ENCODE measurements around the gene RNF5. TPM values are rescaled to one million over a fixed set of nuclear protein-coding genes. Genes with fewer than 3 reads are reported as not detected.

The RNF5 gene
- total and polyA plus RNA-seq, 10 of the 15 experiments (the other 5 are each of a cell fraction or from before 2014, with no cell fraction given) = 31.4 to 114 (median 62.8) TPM

- TF ChIP-seq ZNF592 (IDR thresholded peaks at IDR 0.05) (no peak), RAD21 (IDR thresholded peaks at IDR 0.05; ENCODE audit: insufficient read depth, low read depth, low read length) (no peak), POU2F2 (IDR thresholded peaks at IDR 0.05; ENCODE audit: borderline replicate concordance, low read depth, low read length) (peak; percentile 58; the same call in 1 of the 3 replicates), CEBPZ (IDR thresholded peaks at IDR 0.05; ENCODE audit: low read depth, low read length) (no peak), IRF5 (IDR thresholded peaks at IDR 0.05; ENCODE audit: borderline replicate concordance) (no peak), NKRF (conservative IDR thresholded peaks at IDR 0.05) (0 out of 2 replicates have a peak, but pooled peaks have one; percentile 63), ATF3 (IDR thresholded peaks at IDR 0.05; ENCODE audit: borderline replicate concordance, extremely low read depth, low read depth, low read length) (no peak), SPI1 (IDR thresholded peaks at IDR 0.05; ENCODE audit: borderline replicate concordance, insufficient read depth, low read depth, low read length) (peak; percentile 61; the same call in 1 of the 2 replicates), RB1 (IDR thresholded peaks at IDR 0.05; ENCODE audit: borderline replicate concordance) (no peak), ELK1 (IDR thresholded peaks at IDR 0.05; ENCODE audit: low read depth, low read length) (no peak), DPF2 (IDR thresholded peaks at IDR 0.05) (no peak; the same call in 1 of the 2 replicates), PRDM15 (CRISPR knock-in tag; IDR thresholded peaks at IDR 0.05) (no peak)
Observed at GRCh38 chr6:32192608-32193039, 14.4 kb downstream of the RNF5 start, which contains the start of gene GPSM3 (continued).

All from GM12878 (cell line).